SH-SY5Y (cell line): ENCODE measurements around the gene PPP1R13L.

Experiments
- GATA2 ChIP-seq: IDR thresholded peaks from 2 replicates; pipeline ENCODE4 v1.6.1; 2011; ENCODE audit warnings: mild to moderate bottlenecking, low read depth, low read length
- GATA3 ChIP-seq: IDR thresholded peaks from 2 replicates; pipeline ENCODE4 v1.6.1; 2011; ENCODE audit warnings: low read depth, mild to moderate bottlenecking, low read length, moderate library complexity

DNA sequence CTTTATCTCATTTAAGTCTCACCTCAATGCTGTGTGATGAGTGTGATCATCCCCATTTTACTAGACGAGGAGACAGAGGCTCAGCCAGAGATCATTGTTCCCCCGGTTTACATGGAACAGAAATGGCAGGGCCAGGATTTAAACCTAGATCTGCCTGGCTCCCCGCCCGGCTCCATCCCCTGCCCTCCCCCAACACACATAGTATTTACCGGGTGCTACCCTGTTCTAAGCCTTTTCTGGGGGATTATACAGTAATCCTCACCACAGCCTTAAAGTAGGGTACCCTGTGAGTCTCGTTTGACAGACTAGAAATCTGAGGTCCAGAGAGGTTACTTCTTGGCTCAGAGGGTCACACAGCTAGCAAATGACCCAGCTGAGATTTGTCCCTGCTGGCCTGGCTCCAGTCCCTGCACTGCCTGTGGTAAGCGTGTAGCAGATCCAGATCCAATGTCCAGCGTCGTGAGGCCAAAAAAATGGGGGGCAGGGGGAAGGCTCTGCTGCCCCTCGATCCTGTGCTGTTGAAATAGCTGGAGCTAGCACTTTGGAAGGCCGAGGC lies 68.1 kb downstream of the PPP1R13L start:
- TF ChIP-seq GATA3 = no peak
- no peak for TF ChIP-seq GATA2
